GM12878 (cell line): ENCODE results near the gene DNAI2.

ENCODE experiments used
- BRCA1 ChIP-seq: IDR thresholded peaks from 2 replicates; pipeline ENCODE4 v1.6.1; 2011; ENCODE audit warnings: low read depth, low read length, improper control_type of control experiment
- CEBPZ ChIP-seq: fragments of 150-350 bp; IDR thresholded peaks from 2 replicates; pipeline ENCODE4 v1.6.1; 2016; ENCODE audit warnings: low read depth, low read length
- CTCF ChIP-seq, 3 experiments: IDR thresholded peaks in 2 of 3; conservative IDR thresholded peaks in 1 of 3; 2 replicates each; pipeline ENCODE4 v1.5.1; 2011; ENCODE audit warnings: low read depth in 3 of 3, low read length in 3 of 3, mild to moderate bottlenecking in 3 of 3, control low read depth in 2 of 3, moderate library complexity in 2 of 3, inconsistent platforms in 1 of 3, mixed read lengths in 1 of 3; ENCODE audit not compliant: control insufficient read depth in 2 of 3, insufficient read depth in 1 of 3; ENCODE audit errors: extremely low read depth in 1 of 3
- EP300 ChIP-seq, 2 experiments: fragments of 150-350 bp in 1 of 2; IDR thresholded peaks; 2 replicates each; pipeline ENCODE4 v1.6.1; 2011 to 2012; ENCODE audit warnings: low read depth in 2 of 2, low read length in 2 of 2, borderline replicate concordance in 1 of 2, improper control_type of control experiment in 1 of 2, inconsistent platforms in 1 of 2; ENCODE audit not compliant: control insufficient read depth in 1 of 2
- EZH2 ChIP-seq: IDR thresholded peaks from 2 replicates; pipeline ENCODE4 v1.6.1; 2012; ENCODE audit warnings: low read depth, mild to moderate bottlenecking, control low read depth, inconsistent platforms, low read length, borderline replicate concordance; ENCODE audit not compliant: control insufficient read depth
- POLR2A ChIP-seq: IDR thresholded peaks from 2 replicates; pipeline ENCODE4 v1.6.1; 2011; ENCODE audit warnings: low read depth, mild to moderate bottlenecking, low read length
- POLR2AphosphoS5 ChIP-seq: IDR thresholded peaks from 2 replicates; pipeline ENCODE4 v1.6.1; 2011; ENCODE audit warnings: mild to moderate bottlenecking, low read length, inconsistent platforms
- RAD21 ChIP-seq: IDR thresholded peaks from 2 replicates; pipeline ENCODE4 v1.6.1; 2011; ENCODE audit warnings: mild to moderate bottlenecking, low read depth, low read length, moderate library complexity; ENCODE audit not compliant: insufficient read depth
- REST ChIP-seq: IDR thresholded peaks from 2 replicates; pipeline ENCODE4 v1.6.1; 2012; ENCODE audit warnings: mild to moderate bottlenecking, low read depth, low read length
- SREBF1 ChIP-seq: IDR thresholded peaks from 2 replicates; pipeline ENCODE4 v1.6.1; 2012; ENCODE audit warnings: mild to moderate bottlenecking, low read length
- USF2 ChIP-seq: IDR thresholded peaks from 2 replicates; pipeline ENCODE4 v1.6.1; 2011; ENCODE audit warnings: low read depth, low read length, improper control_type of control experiment, borderline replicate concordance
- ZNF274 ChIP-seq: IDR thresholded peaks from one replicate; pipeline ENCODE4 v1.8.0; 2011; ENCODE audit not compliant: insufficient read length, insufficient read depth

- TF ChIP-seq BRCA1 (no peak), POLR2AphosphoS5 (no peak), CEBPZ (no peak), USF2 (no peak), EZH2 (no peak), POLR2A (no peak), CTCF (IDR thresholded peaks at IDR 0.05 in 2 of 3, conservative IDR thresholded peaks at IDR 0.05 in 1 of 3; ENCODE audit: control insufficient read depth in 2 of 3, extremely low read depth in 1 of 3, insufficient read depth in 1 of 3, low read depth in 3 of 3, low read length in 3 of 3) (no peak), EP300 (IDR thresholded peaks at IDR 0.05; ENCODE audit: borderline replicate concordance in 1 of 2, control insufficient read depth in 1 of 2, low read depth in 2 of 2, low read length in 2 of 2) (no peak), SREBF1 (no peak), ZNF274 (no peak), REST (no peak), RAD21 (no peak)
These were observed 29.3 kb downstream of the DNAI2 start for GRCh38 chr17:74303305-74303704.
